ENCODE results near the gene ARMH1. TPM values are rescaled to one million over a fixed set of nuclear protein-coding genes. Genes with fewer than 3 reads are reported as not detected.
"Not testable (repeated sequence)": the region's sequence is repeated elsewhere in the genome, so short reads cannot be mapped to it uniquely, and the experiment has no call there.

Gene ARMH1
- total RNA-seq, 1 donor from 2014 or later, result 14.5 TPM

GRCh38 chr1:44664730-44665370 is 9.7 kb upstream of the ARMH1 start:
- Histone ChIP-seq H3K4me1 (no peaks in the 10 kb centered on the region), H3K27me3 (ENCODE audit: low read depth) (no peaks in the 10 kb centered on the region), H3K27ac (no peak overlapping the region), H3K4me3 (no peak overlapping the region), H3K9me3 (no peaks in the 10 kb centered on the region), H3K36me3 (no peaks in the 10 kb centered on the region)
- ATAC-seq, result no peak
- no peak for DNase-seq
- TF ChIP-seq CTCF (IDR thresholded peaks at IDR 0.05), result no peak
- intact Hi-C loops (cut with DNase I), result no loop called here

GRCh38 chr1:44666719-44667118 is 7.8 kb upstream of the ARMH1 start:
- H3K4me1 ChIP-seq; H3K27ac ChIP-seq; H3K9me3 ChIP-seq; H3K36me3 ChIP-seq; DNase-seq; ATAC-seq; H3K27me3 ChIP-seq (ENCODE audit: low read depth); H3K4me3 ChIP-seq; intact Hi-C loops (cut with DNase I): not testable (repeated sequence)

- Histone ChIP-seq H3K4me1 (peaks cover 33% of the 10 kb centered on the region), H3K36me3 (no peaks in the 10 kb centered on the region), H3K27ac (peak overlapping the region; percentile 95), H3K27me3 (ENCODE audit: low read depth) (no peaks in the 10 kb centered on the region), H3K4me3 (no peak overlapping the region), H3K9me3 (no peaks in the 10 kb centered on the region)
- no peak for DNase-seq
- intact Hi-C loops (cut with DNase I), result no loop called here
- no peak for TF ChIP-seq CTCF (IDR thresholded peaks at IDR 0.05)
- ATAC-seq, result no peak
Measured at GRCh38 chr1:44670751-44671640, 3.5 kb upstream of the ARMH1 start.

- Histone ChIP-seq H3K27me3 (ENCODE audit: low read depth) (no peaks in the 10 kb centered on the region), H3K27ac (peak overlapping the region; percentile 95), H3K4me1 (peaks cover 47% of the 10 kb centered on the region), H3K4me3 (peak overlapping the region; percentile 67), H3K36me3 (no peaks in the 10 kb centered on the region), H3K9me3 (no peaks in the 10 kb centered on the region)
- intact Hi-C loops (cut with DNase I), result no loop called here
- no peak for TF ChIP-seq CTCF (IDR thresholded peaks at IDR 0.05)
- peak; percentile 4 to 5 for ATAC-seq
- peak; percentile 66 for DNase-seq
Measured at GRCh38 chr1:44672254-44672955, 2.1 kb upstream of the ARMH1 start.

- H3K27me3 ChIP-seq (ENCODE audit: low read depth), result no peaks in the 10 kb centered on the region
- H3K36me3 ChIP-seq, result no peaks in the 10 kb centered on the region
- peaks cover 54% of the 10 kb centered on the region for H3K4me1 ChIP-seq
- ATAC-seq (no peak), DNase-seq (no peak)
- no peak for TF ChIP-seq CTCF (IDR thresholded peaks at IDR 0.05)
- peak overlapping the region; percentile 67 for H3K4me3 ChIP-seq
- peak overlapping the region; percentile 95 for H3K27ac ChIP-seq
- intact Hi-C loops (cut with DNase I), result no loop called here
- H3K9me3 ChIP-seq, result no peaks in the 10 kb centered on the region
Measured at GRCh38 chr1:44672961-44673674, 1.4 kb upstream of the ARMH1 start.

All from lower lobe of right lung (tissue), 2 donors.